ENCODE results near the gene NUDT19. TPM values are rescaled to one million over a fixed set of nuclear protein-coding genes. Genes with fewer than 3 reads are reported as not detected.
"Not testable (repeated sequence)": the region's sequence is repeated elsewhere in the genome, so short reads cannot be mapped to it uniquely, and the experiment has no call there.

NUDT19 gene
- total and polyA plus RNA-seq, 4 donors = 4.6 to 9.2 (median 6.6) TPM

DNA sequence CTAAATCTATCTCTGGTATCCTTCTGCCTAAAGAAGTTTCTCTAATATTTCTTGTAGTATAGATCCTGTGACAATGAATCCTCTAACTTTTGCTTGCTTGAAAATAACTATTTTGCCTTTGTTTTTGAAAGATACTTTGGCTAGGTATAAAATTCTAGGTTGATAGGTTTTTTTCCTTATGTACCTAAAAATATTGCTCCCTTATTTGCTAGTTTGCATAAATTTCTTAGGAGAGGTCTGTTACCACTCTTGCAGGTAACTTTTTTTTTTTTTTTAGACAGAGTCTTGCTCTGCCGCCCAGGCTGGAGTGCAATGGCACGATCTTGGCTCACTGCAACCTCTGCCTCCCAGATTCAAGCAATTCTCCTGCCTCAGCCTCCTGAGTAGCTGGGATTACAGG lies 12.4 kb downstream of the NUDT19 start:
- 98% methylated on average over 2 of the region's 2 CpGs for WGBS
- H3K36me3 ChIP-seq (ENCODE audit: control insufficient read depth in 4 of 4, insufficient read depth in 3 of 4, low read depth in 1 of 4, low read length in 3 of 4) = not testable (repeated sequence)
- H3K9me3 ChIP-seq (ENCODE audit: control insufficient read depth in 4 of 4, low read length in 3 of 4) = peaks cover 4 to 11% (median 5%) of the 10 kb centered on the region in 4 donors

DNA sequence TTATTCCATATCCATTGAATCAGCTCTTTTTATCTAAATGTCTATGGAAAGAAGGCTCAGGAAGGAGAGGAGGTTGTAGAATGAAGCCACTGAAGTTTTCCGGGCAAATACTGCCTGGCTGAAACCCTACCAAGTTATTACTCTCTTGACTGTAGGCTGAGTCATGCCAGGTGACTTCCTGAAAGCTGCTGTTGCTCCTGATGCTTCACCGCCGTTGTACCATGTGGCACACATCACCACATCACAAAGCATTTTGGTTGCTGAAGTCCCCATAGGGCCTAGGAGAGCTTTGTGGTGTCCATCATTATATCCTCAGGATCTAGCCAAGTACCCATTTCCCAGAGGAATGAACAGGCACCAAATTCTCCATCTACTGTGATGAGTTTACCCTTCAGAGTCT lies 16.8 kb downstream of the NUDT19 start:
- no peaks in the 10 kb centered on the region for H3K27me3 ChIP-seq (ENCODE audit: control insufficient read depth in 4 of 4, insufficient read depth in 4 of 4, low read length in 3 of 4)
- peaks cover 0 to 10% (median 5%) of the 10 kb centered on the region in 4 donors for H3K36me3 ChIP-seq (ENCODE audit: control insufficient read depth in 4 of 4, insufficient read depth in 3 of 4, low read depth in 1 of 4, low read length in 3 of 4)
- H3K4me1 ChIP-seq (ENCODE audit: control insufficient read depth in 4 of 4, insufficient read depth in 4 of 4, low read length in 3 of 4) = no peaks in the 10 kb centered on the region
- TF ChIP-seq, protein P1, sequence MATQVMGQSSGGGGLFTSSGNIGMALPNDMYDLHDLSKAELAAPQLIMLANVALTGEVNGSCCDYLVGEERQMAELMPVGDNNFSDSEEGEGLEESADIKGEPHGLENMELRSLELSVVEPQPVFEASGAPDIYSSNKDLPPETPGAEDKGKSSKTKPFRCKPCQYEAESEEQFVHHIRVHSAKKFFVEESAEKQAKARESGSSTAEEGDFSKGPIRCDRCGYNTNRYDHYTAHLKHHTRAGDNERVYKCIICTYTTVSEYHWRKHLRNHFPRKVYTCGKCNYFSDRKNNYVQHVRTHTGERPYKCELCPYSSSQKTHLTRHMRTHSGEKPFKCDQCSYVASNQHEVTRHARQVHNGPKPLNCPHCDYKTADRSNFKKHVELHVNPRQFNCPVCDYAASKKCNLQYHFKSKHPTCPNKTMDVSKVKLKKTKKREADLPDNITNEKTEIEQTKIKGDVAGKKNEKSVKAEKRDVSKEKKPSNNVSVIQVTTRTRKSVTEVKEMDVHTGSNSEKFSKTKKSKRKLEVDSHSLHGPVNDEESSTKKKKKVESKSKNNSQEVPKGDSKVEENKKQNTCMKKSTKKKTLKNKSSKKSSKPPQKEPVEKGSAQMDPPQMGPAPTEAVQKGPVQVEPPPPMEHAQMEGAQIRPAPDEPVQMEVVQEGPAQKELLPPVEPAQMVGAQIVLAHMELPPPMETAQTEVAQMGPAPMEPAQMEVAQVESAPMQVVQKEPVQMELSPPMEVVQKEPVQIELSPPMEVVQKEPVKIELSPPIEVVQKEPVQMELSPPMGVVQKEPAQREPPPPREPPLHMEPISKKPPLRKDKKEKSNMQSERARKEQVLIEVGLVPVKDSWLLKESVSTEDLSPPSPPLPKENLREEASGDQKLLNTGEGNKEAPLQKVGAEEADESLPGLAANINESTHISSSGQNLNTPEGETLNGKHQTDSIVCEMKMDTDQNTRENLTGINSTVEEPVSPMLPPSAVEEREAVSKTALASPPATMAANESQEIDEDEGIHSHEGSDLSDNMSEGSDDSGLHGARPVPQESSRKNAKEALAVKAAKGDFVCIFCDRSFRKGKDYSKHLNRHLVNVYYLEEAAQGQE (IDR thresholded peaks at IDR 0.05) = no peak
- no peak for TF ChIP-seq RXRA (IDR thresholded peaks at IDR 0.05)
- no peak for TF ChIP-seq SP1 (IDR thresholded peaks at IDR 0.05)
- TF ChIP-seq, protein P2, sequence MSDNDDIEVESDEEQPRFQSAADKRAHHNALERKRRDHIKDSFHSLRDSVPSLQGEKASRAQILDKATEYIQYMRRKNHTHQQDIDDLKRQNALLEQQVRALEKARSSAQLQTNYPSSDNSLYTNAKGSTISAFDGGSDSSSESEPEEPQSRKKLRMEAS (IDR thresholded peaks at IDR 0.05) = no peak
- TF ChIP-seq TAF1 (conservative IDR thresholded peaks at IDR 0.05) = no peak
- TF ChIP-seq HNF4G (IDR thresholded peaks at IDR 0.05) = no peak
- peaks cover 4 to 11% (median 5%) of the 10 kb centered on the region in 4 donors for H3K9me3 ChIP-seq (ENCODE audit: control insufficient read depth in 4 of 4, low read length in 3 of 4)
- WGBS = 85% methylated on average over 3 of the region's 3 CpGs
- H3K27ac ChIP-seq (ENCODE audit: low read depth in 1 of 2, low read length in 2 of 2) = no peak overlapping the region
- H3K4me3 ChIP-seq (ENCODE audit: low read depth in 1 of 3, low read length in 3 of 3) = no peak overlapping the region
- no peak overlapping the region for H3K9ac ChIP-seq (ENCODE audit: low read depth in 1 of 2, low read length in 2 of 2)
- no peak for DNase-seq (ENCODE audit: low spot score)

More for the DNA sequence above, 12.4 kb downstream of the NUDT19 start:
- not testable (repeated sequence) for H3K9ac ChIP-seq (ENCODE audit: low read depth in 1 of 2, low read length in 2 of 2); H3K27me3 ChIP-seq (ENCODE audit: control insufficient read depth in 4 of 4, insufficient read depth in 4 of 4, low read length in 3 of 4); H3K27ac ChIP-seq (ENCODE audit: low read depth in 1 of 2, low read length in 2 of 2); H3K4me1 ChIP-seq (ENCODE audit: control insufficient read depth in 4 of 4, insufficient read depth in 4 of 4, low read length in 3 of 4); H3K4me3 ChIP-seq (ENCODE audit: low read depth in 1 of 3, low read length in 3 of 3); DNase-seq (ENCODE audit: low spot score)

DNA sequence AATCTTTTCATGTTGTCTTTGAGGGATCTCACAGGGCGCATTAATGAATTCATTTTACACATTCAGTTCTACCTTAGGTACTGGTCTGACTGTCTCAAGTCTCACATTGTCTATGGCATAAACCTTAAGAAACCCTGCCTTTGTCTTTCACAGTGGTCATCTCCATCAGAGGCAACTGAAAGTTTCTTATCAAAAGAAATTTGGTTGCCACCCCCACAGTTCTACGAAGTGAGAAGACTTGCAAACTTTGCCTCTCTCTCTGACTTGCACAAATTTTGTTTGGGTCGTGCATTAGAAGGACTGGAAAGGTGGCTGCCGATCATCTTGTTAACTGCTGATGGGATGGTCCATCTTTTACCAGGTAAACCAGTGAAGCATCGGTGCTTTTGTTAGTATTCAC lies 17.4 kb downstream of the NUDT19 start:
- WGBS = 97% methylated on average over 5 of the region's 5 CpGs
- no peak overlapping the region for H3K4me3 ChIP-seq (ENCODE audit: low read depth in 1 of 3, low read length in 3 of 3)
- peaks cover under 1 to 7% (median 4%) of the 10 kb centered on the region in 4 donors for H3K9me3 ChIP-seq (ENCODE audit: control insufficient read depth in 4 of 4, low read length in 3 of 4)
- TF ChIP-seq, protein P3, sequence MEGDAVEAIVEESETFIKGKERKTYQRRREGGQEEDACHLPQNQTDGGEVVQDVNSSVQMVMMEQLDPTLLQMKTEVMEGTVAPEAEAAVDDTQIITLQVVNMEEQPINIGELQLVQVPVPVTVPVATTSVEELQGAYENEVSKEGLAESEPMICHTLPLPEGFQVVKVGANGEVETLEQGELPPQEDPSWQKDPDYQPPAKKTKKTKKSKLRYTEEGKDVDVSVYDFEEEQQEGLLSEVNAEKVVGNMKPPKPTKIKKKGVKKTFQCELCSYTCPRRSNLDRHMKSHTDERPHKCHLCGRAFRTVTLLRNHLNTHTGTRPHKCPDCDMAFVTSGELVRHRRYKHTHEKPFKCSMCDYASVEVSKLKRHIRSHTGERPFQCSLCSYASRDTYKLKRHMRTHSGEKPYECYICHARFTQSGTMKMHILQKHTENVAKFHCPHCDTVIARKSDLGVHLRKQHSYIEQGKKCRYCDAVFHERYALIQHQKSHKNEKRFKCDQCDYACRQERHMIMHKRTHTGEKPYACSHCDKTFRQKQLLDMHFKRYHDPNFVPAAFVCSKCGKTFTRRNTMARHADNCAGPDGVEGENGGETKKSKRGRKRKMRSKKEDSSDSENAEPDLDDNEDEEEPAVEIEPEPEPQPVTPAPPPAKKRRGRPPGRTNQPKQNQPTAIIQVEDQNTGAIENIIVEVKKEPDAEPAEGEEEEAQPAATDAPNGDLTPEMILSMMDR (IDR thresholded peaks at IDR 0.05; ENCODE audit: low read depth, low read length, missing input control) = no peak
- TF ChIP-seq TAF1 (conservative IDR thresholded peaks at IDR 0.05) (no peak), SP1 (IDR thresholded peaks at IDR 0.05) (no peak), FOXA2 (IDR thresholded peaks at IDR 0.05) (no peak), YY1 (IDR thresholded peaks at IDR 0.05) (no peak)
- TF ChIP-seq, protein P4, sequence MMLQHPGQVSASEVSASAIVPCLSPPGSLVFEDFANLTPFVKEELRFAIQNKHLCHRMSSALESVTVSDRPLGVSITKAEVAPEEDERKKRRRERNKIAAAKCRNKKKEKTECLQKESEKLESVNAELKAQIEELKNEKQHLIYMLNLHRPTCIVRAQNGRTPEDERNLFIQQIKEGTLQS (IDR thresholded peaks at IDR 0.05) = no peak
- H3K27me3 ChIP-seq (ENCODE audit: control insufficient read depth in 4 of 4, insufficient read depth in 4 of 4, low read length in 3 of 4) = no peaks in the 10 kb centered on the region
- H3K27ac ChIP-seq (ENCODE audit: low read depth in 1 of 2, low read length in 2 of 2) = no peak overlapping the region
- H3K4me1 ChIP-seq (ENCODE audit: control insufficient read depth in 4 of 4, insufficient read depth in 4 of 4, low read length in 3 of 4) = no peaks in the 10 kb centered on the region
- DNase-seq (ENCODE audit: low spot score) = no peak
- peaks cover 0 to 14% (median 5%) of the 10 kb centered on the region in 4 donors for H3K36me3 ChIP-seq (ENCODE audit: control insufficient read depth in 4 of 4, insufficient read depth in 3 of 4, low read depth in 1 of 4, low read length in 3 of 4)
- H3K9ac ChIP-seq (ENCODE audit: low read depth in 1 of 2, low read length in 2 of 2) = no peak overlapping the region

Data from liver (tissue), 9 donors.